ENCODE measurements around the gene LYZ.

DNA sequence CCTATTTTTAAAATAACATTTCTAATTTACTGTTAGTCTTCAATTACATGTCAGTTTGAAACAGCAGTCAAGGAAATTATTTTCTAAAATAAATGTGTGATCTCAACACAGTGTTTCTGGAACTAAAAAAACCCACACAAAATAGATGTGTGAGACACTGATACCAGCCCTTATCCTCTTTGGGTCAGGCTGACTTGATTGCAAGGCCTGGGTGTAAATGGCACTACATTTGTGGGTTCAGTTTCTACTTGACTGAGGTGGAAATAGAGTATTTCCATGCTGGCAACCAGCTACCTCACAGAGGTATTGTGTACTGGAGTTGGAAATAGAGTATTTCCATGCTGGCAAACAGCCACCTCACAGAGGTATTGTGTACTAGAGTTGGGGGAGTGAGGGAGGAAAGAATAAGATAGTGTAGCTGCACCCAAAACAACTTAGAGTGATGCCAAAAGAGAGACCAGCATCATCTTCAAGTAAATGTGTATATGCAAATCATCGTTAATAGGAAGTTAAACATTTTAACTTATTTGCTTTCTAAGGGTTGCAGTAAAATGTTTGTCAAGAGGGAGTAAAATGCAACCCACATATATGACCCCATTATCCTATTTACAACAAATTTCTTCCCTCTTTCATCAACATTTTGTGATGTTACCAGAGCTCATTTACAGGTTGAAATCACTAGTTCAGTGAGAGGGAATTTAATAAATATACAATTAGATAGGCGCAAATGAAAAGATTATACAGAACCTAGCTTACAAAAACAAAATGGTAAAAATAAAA lies 10.7 kb upstream of the LYZ start:
- TF ChIP-seq CTCF (IDR thresholded peaks at IDR 0.05) = no peak
- TF ChIP-seq POLR2A (IDR thresholded peaks at IDR 0.05) = no peak

Measured in body of pancreas (tissue), 4 donors.